ENCODE data around the gene MYH2.

MYH2 gene

GRCh38 chr17:10513299-10514067, 36.0 kb downstream of the MYH2 start:
- TF ChIP-seq FOXP2 (optimal IDR thresholded peaks at IDR 0.05; ENCODE audit: borderline replicate concordance, extremely low read depth, extremely low read length, insufficient read depth) (no peak), REST (IDR thresholded peaks at IDR 0.05; ENCODE audit: insufficient read depth in 1 of 2, low read depth in 2 of 2, low read length in 2 of 2) (no peak), POLR2AphosphoS5 (IDR thresholded peaks at IDR 0.05; ENCODE audit: low read depth, low read length) (no peak), SIN3A (IDR thresholded peaks at IDR 0.05; ENCODE audit: borderline replicate concordance, insufficient read depth, low read length) (no peak), TAF1 (IDR thresholded peaks at IDR 0.05; ENCODE audit: borderline replicate concordance, insufficient read depth, low read length) (no peak)

- TF ChIP-seq TAF1 (IDR thresholded peaks at IDR 0.05; ENCODE audit: borderline replicate concordance, insufficient read depth, low read length) = no peak
- no peak for TF ChIP-seq FOXP2 (optimal IDR thresholded peaks at IDR 0.05; ENCODE audit: borderline replicate concordance, extremely low read depth, extremely low read length, insufficient read depth)
- no peak for TF ChIP-seq REST (IDR thresholded peaks at IDR 0.05; ENCODE audit: insufficient read depth in 1 of 2, low read depth in 2 of 2, low read length in 2 of 2)
- no peak for TF ChIP-seq POLR2AphosphoS5 (IDR thresholded peaks at IDR 0.05; ENCODE audit: low read depth, low read length)
- no peak for TF ChIP-seq SIN3A (IDR thresholded peaks at IDR 0.05; ENCODE audit: borderline replicate concordance, insufficient read depth, low read length)
Measured at GRCh38 chr17:10512856-10513255, 36.6 kb downstream of the MYH2 start.

- no peak for TF ChIP-seq POLR2AphosphoS5 (IDR thresholded peaks at IDR 0.05; ENCODE audit: low read depth, low read length)
- TF ChIP-seq FOXP2 (optimal IDR thresholded peaks at IDR 0.05; ENCODE audit: borderline replicate concordance, extremely low read depth, extremely low read length, insufficient read depth) = no peak
- TF ChIP-seq REST (IDR thresholded peaks at IDR 0.05; ENCODE audit: insufficient read depth in 1 of 2, low read depth in 2 of 2, low read length in 2 of 2) = no peak
- no peak for TF ChIP-seq TAF1 (IDR thresholded peaks at IDR 0.05; ENCODE audit: borderline replicate concordance, insufficient read depth, low read length)
- TF ChIP-seq SIN3A (IDR thresholded peaks at IDR 0.05; ENCODE audit: borderline replicate concordance, insufficient read depth, low read length) = no peak
Measured at GRCh38 chr17:10499950-10500349, 49.5 kb downstream of the MYH2 start.

- TF ChIP-seq FOXP2 (optimal IDR thresholded peaks at IDR 0.05; ENCODE audit: borderline replicate concordance, extremely low read depth, extremely low read length, insufficient read depth) (no peak), TAF1 (IDR thresholded peaks at IDR 0.05; ENCODE audit: borderline replicate concordance, insufficient read depth, low read length) (no peak), SIN3A (IDR thresholded peaks at IDR 0.05; ENCODE audit: borderline replicate concordance, insufficient read depth, low read length) (no peak), POLR2AphosphoS5 (IDR thresholded peaks at IDR 0.05; ENCODE audit: low read depth, low read length) (no peak), REST (IDR thresholded peaks at IDR 0.05; ENCODE audit: insufficient read depth in 1 of 2, low read depth in 2 of 2, low read length in 2 of 2) (no peak)
Measured at GRCh38 chr17:10492004-10492403, 57.5 kb downstream of the MYH2 start.

Measured in PFSK-1 (cell line).